SK-N-SH (cell line): ENCODE data around the gene ADIG. TPM values are rescaled to one million over a fixed set of nuclear protein-coding genes. Genes with fewer than 3 reads are reported as not detected.

ENCODE experiments used
- CTCF ChIA-PET: fragments of 300-600, 350-600 bp; formaldehyde crosslinking; extraction: SDS; loops from one replicate; lab custom pipeline; 2021; lab: Yijun Ruan, JAX
- POLR2A ChIA-PET: fragments of 350-600 bp; sonication (Branson Sonifier 250); formaldehyde crosslinking; extraction: SDS; loops from one replicate; lab custom pipeline; 2020; ENCODE audit warnings: antibody characterized with exemption, inconsistent platforms; lab: Yijun Ruan, JAX
- DNase-seq: peaks from one replicate; pipeline ENCODE4 v3.0.0; 2012
- H2AFZ ChIP-seq: fragments of 200-600 bp; sonication (generic); 2 replicates; pipeline ENCODE4 v1.8.1; 2016; ENCODE audit warnings: antibody characterized with exemption, mild to moderate bottlenecking, low read depth
- H3F3A ChIP-seq: fragments of 200-600 bp; sonication (generic); replicated peaks from 2 replicates; pipeline ENCODE3; 2016; ENCODE audit warnings: antibody characterized with exemption, mild to moderate bottlenecking; ENCODE audit not compliant: insufficient read depth
- H3K27ac ChIP-seq, 2 experiments: fragments of 200-500 bp in 1 of 2; fragments of 200-600 bp in 1 of 2; sonication (Bioruptor generic) in 1 of 2; sonication (generic), shearing (Covaris generic) in 1 of 2; 2 replicates each; pipeline versions ENCODE4 v1.5.1 to v1.6.1; 2014 to 2016; ENCODE audit warnings: low read depth in 2 of 2, inconsistent platforms in 1 of 2, low read length in 1 of 2, mild to moderate bottlenecking in 1 of 2, mixed read lengths in 1 of 2
- H3K27me3 ChIP-seq: fragments of 200-600 bp; sonication (generic), shearing (Covaris generic); 2 replicates; pipeline ENCODE4 v1.6.1; 2016; ENCODE audit warnings: mixed run types; ENCODE audit not compliant: insufficient read depth
- H3K36me3 ChIP-seq, 2 experiments: fragments of 200-500 bp in 1 of 2; fragments of 200-600 bp in 1 of 2; sonication (Bioruptor generic) in 1 of 2; sonication (generic) in 1 of 2; replicated peaks in 1 of 2; 2 replicates each; pipeline versions ENCODE3 to v1.5.1; 2014 to 2016; ENCODE audit warnings: low read length in 1 of 2, mild to moderate bottlenecking in 1 of 2; ENCODE audit not compliant: insufficient read depth in 2 of 2, control insufficient read depth in 1 of 2
- H3K4me1 ChIP-seq, 2 experiments: fragments of 200-500 bp in 1 of 2; fragments of 200-600 bp in 1 of 2; sonication (Bioruptor generic) in 1 of 2; sonication (generic), shearing (Covaris generic) in 1 of 2; 2 replicates each; pipeline versions ENCODE4 v1.5.1 to v1.6.1; 2014 to 2016; ENCODE audit warnings: low read depth in 1 of 2, low read length in 1 of 2, mixed run types in 1 of 2; ENCODE audit not compliant: insufficient read depth in 2 of 2, control insufficient read depth in 1 of 2
- H3K4me2 ChIP-seq: fragments of 200-600 bp; sonication (generic), shearing (Covaris generic); 2 replicates; pipeline ENCODE4 v1.6.1; 2017; ENCODE audit warnings: mixed run types
- H3K4me3 ChIP-seq, 2 experiments: fragments of 200-500 bp in 1 of 2; fragments of 200-600 bp in 1 of 2; sonication (Bioruptor generic) in 1 of 2; sonication (generic), shearing (Covaris generic) in 1 of 2; 2 replicates each; pipeline versions ENCODE4 v1.5.1 to v1.8.1; 2014 to 2016; ENCODE audit warnings: low read depth in 2 of 2, inconsistent platforms in 1 of 2, low read length in 1 of 2, mild to moderate bottlenecking in 1 of 2, mixed read lengths in 1 of 2, moderate library complexity in 1 of 2
- H3K79me2 ChIP-seq: fragments of 200-600 bp; sonication (generic); 2 replicates; pipeline ENCODE4 v1.8.1; 2017; ENCODE audit warnings: mild to moderate bottlenecking; ENCODE audit not compliant: insufficient read depth
- H3K9ac ChIP-seq: fragments of 200-600 bp; sonication (generic); 2 replicates; pipeline ENCODE4 v1.6.1; 2017; ENCODE audit warnings: mixed run types
- H3K9me2 ChIP-seq: fragments of 200-600 bp; sonication (generic); 2 replicates; pipeline ENCODE4 v1.6.1; 2017; ENCODE audit warnings: mixed run types
- H3K9me3 ChIP-seq: fragments of 200-600 bp; sonication (generic); 2 replicates; pipeline ENCODE4 v1.6.1; 2017; ENCODE audit warnings: mixed run types, mild to moderate bottlenecking, moderate library complexity
- H4K20me1 ChIP-seq: fragments of 200-600 bp; sonication (generic); 2 replicates; pipeline ENCODE4 v1.6.1; 2017; ENCODE audit warnings: mild to moderate bottlenecking, mixed run types; ENCODE audit not compliant: insufficient read depth
- CHD2 ChIP-seq: fragments of 150-350 bp; IDR thresholded peaks from 2 replicates; pipeline ENCODE4 v1.6.1; 2018; ENCODE audit warnings: low read length; ENCODE audit not compliant: partially characterized antibody
- ELF1 ChIP-seq: IDR thresholded peaks from 2 replicates; pipeline ENCODE4 v1.4.0; 2012
- EP300 ChIP-seq, 2 experiments: IDR thresholded peaks; 2 replicates each; pipeline versions ENCODE4 v1.4.0 to v1.6.1; 2012; ENCODE audit warnings: borderline replicate concordance in 1 of 2, low read depth in 1 of 2, low read length in 1 of 2
- FOSL2 ChIP-seq: IDR thresholded peaks from 2 replicates; pipeline ENCODE4 v1.4.0; 2012; ENCODE audit warnings: low read depth, mild to moderate bottlenecking, moderate library complexity, borderline replicate concordance
- FOXJ3 ChIP-seq: sonication (generic); formaldehyde crosslinking; IDR thresholded peaks from 2 replicates; pipeline ENCODE4 v1.5.1; 2020; ENCODE audit warnings: mild to moderate bottlenecking, missing genetic modification reagents
- GABPA ChIP-seq: IDR thresholded peaks from 2 replicates; pipeline ENCODE4 v1.4.0; 2012; ENCODE audit warnings: low read depth, mild to moderate bottlenecking
- JUND ChIP-seq: IDR thresholded peaks from 2 replicates; pipeline ENCODE4 v1.4.0; 2012
- MEF2A ChIP-seq: IDR thresholded peaks from 2 replicates; pipeline ENCODE4 v1.4.0; 2012; ENCODE audit warnings: low read depth, borderline replicate concordance
- NFIC ChIP-seq: IDR thresholded peaks from 2 replicates; pipeline ENCODE4 v1.4.0; 2012; ENCODE audit warnings: borderline replicate concordance
- RCOR1 ChIP-seq: fragments of 150-350 bp; IDR thresholded peaks from 2 replicates; pipeline ENCODE4 v1.6.1; 2017; ENCODE audit warnings: antibody characterized with exemption, low read length
- SIN3A ChIP-seq: IDR thresholded peaks from 2 replicates; pipeline ENCODE4 v1.6.1; 2012; ENCODE audit warnings: low read depth, mild to moderate bottlenecking, low read length, moderate library complexity, borderline replicate concordance
- TCF12 ChIP-seq: IDR thresholded peaks from 2 replicates; pipeline ENCODE4 v1.4.0; 2012
- TEAD4 ChIP-seq: IDR thresholded peaks from 2 replicates; pipeline ENCODE4 v1.4.0; 2012; ENCODE audit warnings: mild to moderate bottlenecking, borderline replicate concordance; ENCODE audit not compliant: insufficient read depth
- WGBS: methylation state at CpG from one replicate; pipeline ENCODE4 v1.1.6; 2017; ENCODE audit warnings: low lambda C conversion rate; 5-methylcytosine and 5-hydroxymethylcytosine counted together
- polyA plus RNA-seq, 3 experiments: library from polyadenylated mRNA; depleted of rRNA; stranded (reverse); fragments of >200 nt; gene quantifications; 2 replicates each; pipeline ENCODE4 v1.2.3, GENCODE V29; 2012
- TF ChIP-seq, protein P1 (sequence below): fragments of 150-350 bp; IDR thresholded peaks from 2 replicates; pipeline ENCODE4 v1.6.1; 2016; ENCODE audit warnings: mild to moderate bottlenecking, low read depth, low read length
- TF ChIP-seq, protein P2 (sequence below): IDR thresholded peaks from 2 replicates; pipeline ENCODE4; 2012
- TF ChIP-seq, protein P3 (sequence below): IDR thresholded peaks from 2 replicates; pipeline ENCODE4 v1.6.1; 2012; ENCODE audit warnings: mild to moderate bottlenecking, low read depth, low read length, moderate library complexity

ADIG gene
- polyA plus RNA-seq, 1 of the 3 experiments (the other 2 are of a cell fraction): not detected

DNA sequence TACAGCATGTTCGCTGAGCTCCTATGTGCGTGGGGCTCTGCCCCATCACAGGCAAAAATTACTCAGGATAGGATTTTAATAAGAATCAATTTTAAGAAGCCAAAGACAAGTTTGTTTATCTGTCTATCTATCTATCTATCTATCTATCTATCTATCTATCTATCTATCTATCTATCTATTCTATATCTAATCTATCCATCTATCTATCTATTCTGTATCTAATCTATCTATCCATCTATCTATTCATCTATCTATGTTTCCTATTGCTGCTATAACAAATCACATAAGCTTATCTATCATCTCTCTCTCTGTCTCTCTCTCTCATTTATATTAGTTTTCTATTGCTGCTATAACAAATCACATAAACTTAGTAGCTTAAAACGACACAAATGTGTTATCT is 22.3 kb downstream of the ADIG start:
- ChIA-PET CTCF (interaction anchor here (1.1 to 1.9 kb wide), 4 partner anchors 14 to 149 kb away, joined by 3 to 6 read pairs (median 4); no protein-coding TSS in a partner anchor), POLR2A (no interaction called here)
- Histone ChIP-seq H3K9me3 (no peaks in the 10 kb centered on the region), H3K27ac (no peak overlapping the region), H3K27me3 (no peaks in the 10 kb centered on the region; the same call in 1 of the 2 replicates), H3K79me2 (no peaks in the 10 kb centered on the region), H2AFZ (no peak overlapping the region), H3F3A (no peaks in the 10 kb centered on the region), H3K4me3 (no peak overlapping the region), H3K36me3 (no peaks in the 10 kb centered on the region), H3K4me1 (peaks cover 0 to 5% of the 10 kb centered on the region in 2 experiments; a peak in 1 of 4 replicates)
- WGBS: 54% methylated on average over 3 of the region's 3 CpGs
- DNase-seq: no peak
- TF ChIP-seq MEF2A: no peak
- TF ChIP-seq GABPA: no peak
- no peak for TF ChIP-seq JUND
- TF ChIP-seq TCF12: no peak
- TF ChIP-seq RCOR1: no peak
- TF ChIP-seq TEAD4: no peak
- no peak for TF ChIP-seq SIN3A
- TF ChIP-seq FOXJ3: no peak
- TF ChIP-seq ELF1: no peak
- TF ChIP-seq FOSL2: no peak
- TF ChIP-seq, protein P1, sequence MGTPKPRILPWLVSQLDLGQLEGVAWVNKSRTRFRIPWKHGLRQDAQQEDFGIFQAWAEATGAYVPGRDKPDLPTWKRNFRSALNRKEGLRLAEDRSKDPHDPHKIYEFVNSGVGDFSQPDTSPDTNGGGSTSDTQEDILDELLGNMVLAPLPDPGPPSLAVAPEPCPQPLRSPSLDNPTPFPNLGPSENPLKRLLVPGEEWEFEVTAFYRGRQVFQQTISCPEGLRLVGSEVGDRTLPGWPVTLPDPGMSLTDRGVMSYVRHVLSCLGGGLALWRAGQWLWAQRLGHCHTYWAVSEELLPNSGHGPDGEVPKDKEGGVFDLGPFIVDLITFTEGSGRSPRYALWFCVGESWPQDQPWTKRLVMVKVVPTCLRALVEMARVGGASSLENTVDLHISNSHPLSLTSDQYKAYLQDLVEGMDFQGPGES: no peak
- TF ChIP-seq CHD2: no peak
- TF ChIP-seq, protein P2, sequence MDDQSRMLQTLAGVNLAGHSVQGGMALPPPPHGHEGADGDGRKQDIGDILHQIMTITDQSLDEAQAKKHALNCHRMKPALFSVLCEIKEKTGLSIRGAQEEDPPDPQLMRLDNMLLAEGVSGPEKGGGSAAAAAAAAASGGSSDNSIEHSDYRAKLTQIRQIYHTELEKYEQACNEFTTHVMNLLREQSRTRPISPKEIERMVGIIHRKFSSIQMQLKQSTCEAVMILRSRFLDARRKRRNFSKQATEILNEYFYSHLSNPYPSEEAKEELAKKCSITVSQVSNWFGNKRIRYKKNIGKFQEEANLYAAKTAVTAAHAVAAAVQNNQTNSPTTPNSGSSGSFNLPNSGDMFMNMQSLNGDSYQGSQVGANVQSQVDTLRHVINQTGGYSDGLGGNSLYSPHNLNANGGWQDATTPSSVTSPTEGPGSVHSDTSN: no peak
- TF ChIP-seq NFIC: no peak
- no peak for TF ChIP-seq EP300 (IDR thresholded peaks at IDR 0.05; ENCODE audit: borderline replicate concordance in 1 of 2, low read depth in 1 of 2, low read length in 1 of 2)
- TF ChIP-seq, protein P3, sequence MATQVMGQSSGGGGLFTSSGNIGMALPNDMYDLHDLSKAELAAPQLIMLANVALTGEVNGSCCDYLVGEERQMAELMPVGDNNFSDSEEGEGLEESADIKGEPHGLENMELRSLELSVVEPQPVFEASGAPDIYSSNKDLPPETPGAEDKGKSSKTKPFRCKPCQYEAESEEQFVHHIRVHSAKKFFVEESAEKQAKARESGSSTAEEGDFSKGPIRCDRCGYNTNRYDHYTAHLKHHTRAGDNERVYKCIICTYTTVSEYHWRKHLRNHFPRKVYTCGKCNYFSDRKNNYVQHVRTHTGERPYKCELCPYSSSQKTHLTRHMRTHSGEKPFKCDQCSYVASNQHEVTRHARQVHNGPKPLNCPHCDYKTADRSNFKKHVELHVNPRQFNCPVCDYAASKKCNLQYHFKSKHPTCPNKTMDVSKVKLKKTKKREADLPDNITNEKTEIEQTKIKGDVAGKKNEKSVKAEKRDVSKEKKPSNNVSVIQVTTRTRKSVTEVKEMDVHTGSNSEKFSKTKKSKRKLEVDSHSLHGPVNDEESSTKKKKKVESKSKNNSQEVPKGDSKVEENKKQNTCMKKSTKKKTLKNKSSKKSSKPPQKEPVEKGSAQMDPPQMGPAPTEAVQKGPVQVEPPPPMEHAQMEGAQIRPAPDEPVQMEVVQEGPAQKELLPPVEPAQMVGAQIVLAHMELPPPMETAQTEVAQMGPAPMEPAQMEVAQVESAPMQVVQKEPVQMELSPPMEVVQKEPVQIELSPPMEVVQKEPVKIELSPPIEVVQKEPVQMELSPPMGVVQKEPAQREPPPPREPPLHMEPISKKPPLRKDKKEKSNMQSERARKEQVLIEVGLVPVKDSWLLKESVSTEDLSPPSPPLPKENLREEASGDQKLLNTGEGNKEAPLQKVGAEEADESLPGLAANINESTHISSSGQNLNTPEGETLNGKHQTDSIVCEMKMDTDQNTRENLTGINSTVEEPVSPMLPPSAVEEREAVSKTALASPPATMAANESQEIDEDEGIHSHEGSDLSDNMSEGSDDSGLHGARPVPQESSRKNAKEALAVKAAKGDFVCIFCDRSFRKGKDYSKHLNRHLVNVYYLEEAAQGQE: no peak
- TF ChIP-seq, all 33 proteins: peak for 0
- H3K9ac ChIP-seq: no peak overlapping the region
- H3K9me2 ChIP-seq: no peaks in the 10 kb centered on the region
- H4K20me1 ChIP-seq: no peaks in the 10 kb centered on the region
- H3K4me2 ChIP-seq: no peak overlapping the region
